Left ventricle myocardium inferior (tissue), 1 donor: Measurements from ENCODE around the gene CDCA3. TPM values are rescaled to one million over a fixed set of nuclear protein-coding genes. Genes with fewer than 3 reads are reported as not detected.

ENCODE experiments used
- DNase-seq: peaks from one replicate; pipeline ENCODE4 v3.0.0-alpha.2; 2020
- H3K27ac ChIP-seq: fragments of 200-600 bp; replicated peaks from 2 replicates; pipeline ENCODE4 v1.8.0; 2021
- H3K27me3 ChIP-seq: fragments of 200-600 bp; 2 replicates; pipeline ENCODE4 v1.8.0; 2021; ENCODE audit warnings: low read depth
- H3K36me3 ChIP-seq: fragments of 200-600 bp; 2 replicates; pipeline ENCODE4 v1.8.0; 2021
- H3K4me1 ChIP-seq: fragments of 200-600 bp; 2 replicates; pipeline ENCODE4 v1.8.0; 2021
- H3K4me3 ChIP-seq: fragments of 200-600 bp; 2 replicates; pipeline ENCODE4 v1.8.0; 2021; ENCODE audit warnings: mild to moderate bottlenecking, moderate library complexity
- H3K9me3 ChIP-seq: fragments of 200-600 bp; replicated peaks from 2 replicates; pipeline ENCODE4 v1.8.0; 2021
- intact Hi-C: fragments of 100-400 bp; cut with micrococcal nuclease; formaldehyde crosslinking; loops from one replicate; pipeline ENCODE4 v1.11.0; 2022
- total RNA-seq: library from RNA; stranded (reverse); fragmentation: NEBNext Ultra II Directional; extraction: Animal tissue kit (Norgen Biotek cat#: 25700); gene quantifications from one replicate; pipeline ENCODE4 v1.2.1, GENCODE V29; 2021
- TF ChIP-seq, protein P1 (sequence below): fragments of 200-600 bp; IDR thresholded peaks from 2 replicates; pipeline ENCODE4 v1.8.0; 2021; ENCODE audit warnings: antibody characterized with exemption, mild to moderate bottlenecking, borderline replicate concordance
- donor health status: DM: no; HTN: yes; CAD: no; lungs with severe emphysema.

Gene CDCA3
- total RNA-seq, 1 donor from 2014 or later = 0.55 TPM

DNA sequence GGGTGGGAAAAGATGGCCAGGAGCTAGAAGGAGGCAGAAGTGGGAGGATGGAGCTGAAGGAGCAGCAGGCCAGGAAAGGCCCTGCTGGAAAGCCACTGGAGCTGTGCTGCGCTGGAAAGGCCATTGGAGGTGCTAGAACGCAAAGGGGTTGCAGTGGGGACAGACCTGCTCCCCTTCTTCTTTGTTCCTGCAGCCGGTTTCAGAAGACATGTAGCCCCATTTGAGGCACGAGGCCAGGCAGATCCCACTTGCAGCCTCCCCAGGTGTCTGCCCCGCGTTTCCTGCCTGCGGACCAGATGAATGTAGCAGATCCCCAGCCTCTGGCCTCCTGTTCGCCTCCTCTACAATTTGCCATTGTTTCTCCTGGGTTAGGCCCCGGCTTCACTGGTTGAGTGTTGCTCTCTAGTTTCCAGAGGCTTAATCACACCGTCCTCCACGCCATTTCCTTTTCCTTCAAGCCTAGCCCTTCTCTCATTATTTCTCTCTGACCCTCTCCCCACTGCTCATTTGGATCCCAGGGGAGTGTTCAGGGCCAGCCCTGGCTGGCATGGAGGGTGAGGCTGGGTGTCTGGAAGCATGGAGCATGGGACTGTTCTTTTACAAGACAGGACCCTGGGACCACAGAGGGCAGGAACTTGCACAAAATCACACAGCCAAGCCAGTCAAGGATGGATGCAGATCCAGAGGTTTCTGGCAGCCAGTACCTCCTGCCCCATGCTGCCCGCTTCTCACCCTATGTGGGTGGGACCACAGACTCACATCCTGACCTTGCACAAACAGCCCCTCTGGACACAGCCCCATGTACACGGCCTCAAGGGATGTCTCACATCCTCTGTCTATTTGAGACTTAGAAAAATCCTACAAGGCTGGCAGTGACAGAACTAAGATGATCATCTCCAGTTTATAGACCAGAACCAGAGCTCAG is 31.7 kb downstream of the CDCA3 start:
- no peak for DNase-seq
- Histone ChIP-seq H3K27me3 (peaks cover 30% of the 10 kb centered on the region), H3K4me3 (no peak overlapping the region), H3K36me3 (no peaks in the 10 kb centered on the region), H3K9me3 (no peaks in the 10 kb centered on the region), H3K4me1 (peaks cover 16% of the 10 kb centered on the region), H3K27ac (no peak overlapping the region)
- intact Hi-C loops = no loop called here
- TF ChIP-seq, protein P1, sequence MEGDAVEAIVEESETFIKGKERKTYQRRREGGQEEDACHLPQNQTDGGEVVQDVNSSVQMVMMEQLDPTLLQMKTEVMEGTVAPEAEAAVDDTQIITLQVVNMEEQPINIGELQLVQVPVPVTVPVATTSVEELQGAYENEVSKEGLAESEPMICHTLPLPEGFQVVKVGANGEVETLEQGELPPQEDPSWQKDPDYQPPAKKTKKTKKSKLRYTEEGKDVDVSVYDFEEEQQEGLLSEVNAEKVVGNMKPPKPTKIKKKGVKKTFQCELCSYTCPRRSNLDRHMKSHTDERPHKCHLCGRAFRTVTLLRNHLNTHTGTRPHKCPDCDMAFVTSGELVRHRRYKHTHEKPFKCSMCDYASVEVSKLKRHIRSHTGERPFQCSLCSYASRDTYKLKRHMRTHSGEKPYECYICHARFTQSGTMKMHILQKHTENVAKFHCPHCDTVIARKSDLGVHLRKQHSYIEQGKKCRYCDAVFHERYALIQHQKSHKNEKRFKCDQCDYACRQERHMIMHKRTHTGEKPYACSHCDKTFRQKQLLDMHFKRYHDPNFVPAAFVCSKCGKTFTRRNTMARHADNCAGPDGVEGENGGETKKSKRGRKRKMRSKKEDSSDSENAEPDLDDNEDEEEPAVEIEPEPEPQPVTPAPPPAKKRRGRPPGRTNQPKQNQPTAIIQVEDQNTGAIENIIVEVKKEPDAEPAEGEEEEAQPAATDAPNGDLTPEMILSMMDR = no peak

DNA sequence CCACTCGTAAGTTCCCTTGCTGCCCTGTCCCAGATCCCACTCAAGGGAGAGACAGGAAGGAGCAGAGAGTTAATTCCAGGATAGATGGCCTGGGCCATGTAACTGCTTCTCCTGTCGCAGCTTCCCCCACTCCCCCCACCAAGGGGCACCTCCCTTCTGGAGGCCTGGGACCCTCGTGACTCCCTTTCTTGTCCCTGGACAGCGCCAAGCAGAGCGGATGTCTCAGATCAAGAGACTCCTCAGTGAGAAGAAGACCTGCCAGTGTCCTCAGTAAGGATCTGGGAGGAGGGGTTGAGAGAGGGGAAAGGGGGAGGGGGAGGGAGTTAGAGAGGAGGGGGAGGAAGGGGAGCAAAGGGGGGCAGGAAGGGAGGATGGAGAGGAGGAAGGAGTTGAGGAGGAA is 32.4 kb downstream of the CDCA3 start:
- H3K4me1 ChIP-seq = peaks cover 16% of the 10 kb centered on the region
- DNase-seq = no peak
- TF ChIP-seq, protein P1 = no peak
- no peak overlapping the region for H3K4me3 ChIP-seq
- no peak overlapping the region for H3K27ac ChIP-seq
- intact Hi-C loops = no loop called here
- no peaks in the 10 kb centered on the region for H3K9me3 ChIP-seq
- no peaks in the 10 kb centered on the region for H3K36me3 ChIP-seq
- H3K27me3 ChIP-seq = peaks cover 31% of the 10 kb centered on the region

DNA sequence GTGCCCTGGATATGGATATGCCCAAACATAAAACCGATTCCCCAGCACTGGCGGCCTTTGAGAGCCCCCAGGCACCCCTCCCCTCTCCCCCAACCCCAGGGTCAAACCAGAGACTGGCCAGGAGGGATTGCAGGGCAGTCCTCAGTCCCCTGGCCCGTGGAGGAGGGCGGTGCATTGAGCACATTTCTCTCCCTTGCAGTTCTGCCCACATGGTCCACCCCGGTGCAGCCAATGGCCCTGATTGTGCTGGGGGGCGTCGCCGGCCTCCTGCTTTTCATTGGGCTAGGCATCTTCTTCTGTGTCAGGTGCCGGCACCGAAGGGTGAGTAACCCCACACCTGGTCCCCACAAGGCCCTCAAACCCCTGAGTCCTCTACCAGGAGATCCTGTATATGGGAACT is 32.9 kb downstream of the CDCA3 start:
- no peak for DNase-seq
- Histone ChIP-seq H3K27me3 (peaks cover 31% of the 10 kb centered on the region), H3K36me3 (no peaks in the 10 kb centered on the region), H3K4me3 (no peak overlapping the region), H3K4me1 (peaks cover 16% of the 10 kb centered on the region), H3K9me3 (no peaks in the 10 kb centered on the region), H3K27ac (no peak overlapping the region)
- TF ChIP-seq, protein P1 = no peak
- intact Hi-C loops = no loop called here

DNA sequence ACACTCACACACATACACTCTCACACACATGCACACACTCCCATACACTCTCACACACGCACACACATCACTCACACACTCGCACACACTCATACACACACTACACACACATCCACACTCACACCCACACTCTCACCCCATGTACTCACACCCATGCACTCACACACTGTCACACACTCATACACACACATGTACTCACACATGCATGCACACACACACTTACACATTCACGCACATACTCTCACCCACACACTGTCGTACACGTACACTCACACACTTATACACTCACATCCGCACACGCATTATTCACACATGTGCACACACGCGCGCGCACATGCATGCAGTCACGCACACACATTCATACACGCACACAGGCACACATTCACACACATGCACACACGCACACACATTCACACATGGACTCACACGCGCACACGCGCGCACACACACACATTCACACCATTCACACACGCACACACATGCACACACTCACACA is 33.4 kb downstream of the CDCA3 start:
- TF ChIP-seq, protein P1 = no peak
- peaks cover 28% of the 10 kb centered on the region for H3K27me3 ChIP-seq
- H3K4me3 ChIP-seq = no peak overlapping the region
- H3K36me3 ChIP-seq = no peaks in the 10 kb centered on the region
- no peak for DNase-seq
- H3K4me1 ChIP-seq = peaks cover 16% of the 10 kb centered on the region
- no peak overlapping the region for H3K27ac ChIP-seq
- no peaks in the 10 kb centered on the region for H3K9me3 ChIP-seq
- intact Hi-C loops = no loop called here

DNA sequence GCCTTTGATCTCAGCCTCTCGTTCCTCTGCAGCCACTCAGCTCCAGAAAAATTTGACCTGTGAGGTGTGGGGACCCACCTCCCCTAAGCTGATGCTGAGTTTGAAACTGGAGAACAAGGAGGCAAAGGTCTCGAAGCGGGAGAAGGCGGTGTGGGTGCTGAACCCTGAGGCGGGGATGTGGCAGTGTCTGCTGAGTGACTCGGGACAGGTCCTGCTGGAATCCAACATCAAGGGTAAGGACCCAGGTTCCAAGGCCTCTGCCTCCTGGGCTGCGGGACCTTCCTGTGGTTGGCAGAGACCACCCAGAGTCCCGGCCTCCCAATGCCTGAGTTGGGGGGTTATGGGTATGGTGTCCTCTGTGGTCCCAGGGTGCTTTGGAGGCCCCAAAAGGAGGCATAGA is 34.0 kb downstream of the CDCA3 start:
- Histone ChIP-seq H3K4me1 (peaks cover 12% of the 10 kb centered on the region), H3K9me3 (no peaks in the 10 kb centered on the region), H3K27ac (no peak overlapping the region), H3K27me3 (peaks cover 26% of the 10 kb centered on the region), H3K36me3 (no peaks in the 10 kb centered on the region), H3K4me3 (no peak overlapping the region)
- intact Hi-C loops = no loop called here
- DNase-seq = no peak
- TF ChIP-seq, protein P1 = no peak
